HepG2 (cell line): Measurements from ENCODE around the gene TGM6. TPM values are rescaled to one million over a fixed set of nuclear protein-coding genes. Genes with fewer than 3 reads are reported as not detected.

Experiments
- polyA plus RNA-seq, 8 experiments: library from polyadenylated mRNA; depleted of rRNA in 3 of 8; stranded (reverse) in 7 of 8; unstranded in 1 of 8; fragments of >200 nt; fragmentation: Illumina TruSeq in 4 of 8; extraction: Trizol in 4 of 8; gene quantifications; 2 replicates each; pipeline versions ENCODE4 v1.2.1 to v1.2.3, GENCODE V29; 2011 to 2016; ENCODE audit warnings: low read depth in 4 of 8, missing spikeins in 1 of 8, mixed read lengths in 1 of 8; ENCODE audit not compliant: insufficient read depth in 1 of 8
- total RNA-seq, 5 experiments: library from RNA; depleted of rRNA; stranded (reverse); fragments of >200 nt; fragmentation: Illumina TruSeq; extraction: Trizol; gene quantifications; 2 replicates each; pipeline ENCODE4 v1.2.3, GENCODE V29; 2016; ENCODE audit warnings: low read depth in 1 of 5
- TF ChIP-seq, protein P1 (sequence below): sonication (generic); formaldehyde crosslinking; IDR thresholded peaks from one replicate; pipeline ENCODE4 v1.5.1; 2020; ENCODE audit warnings: mild to moderate bottlenecking, missing genetic modification reagents; ENCODE audit errors: not compliant biosample characterization
- TF ChIP-seq, protein P2 (sequence below): sonication (generic); formaldehyde crosslinking; IDR thresholded peaks from 2 replicates; pipeline ENCODE4 v1.8.1; 2023; ENCODE audit warnings: mild to moderate bottlenecking, inconsistent platforms, moderate library complexity, missing genetic modification reagents, borderline replicate concordance

TGM6 gene
- total and polyA plus RNA-seq, 2 of the 13 experiments (the other 11 are each of a cell fraction or from before 2014, with no cell fraction given), result not detected

DNA sequence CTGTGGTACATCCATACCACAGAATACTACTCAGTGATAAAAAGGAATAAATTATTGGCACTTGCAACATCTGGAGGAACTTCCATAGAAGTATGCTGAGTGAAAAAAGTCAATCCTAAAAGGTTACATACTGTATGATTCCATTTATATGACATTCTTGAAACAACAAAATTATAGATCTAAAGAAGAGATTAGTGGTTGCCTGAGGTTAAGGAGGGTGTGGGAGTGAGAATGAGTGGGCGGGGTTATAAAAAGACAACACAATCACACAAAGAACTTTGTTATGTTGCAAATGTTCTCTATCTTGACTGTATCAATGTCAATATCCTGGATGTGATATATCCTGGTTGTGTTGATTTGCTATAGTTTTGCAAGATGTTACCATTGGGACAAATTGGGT, 68.7 kb downstream of the TGM6 start (continued):
- TF ChIP-seq, protein P1, sequence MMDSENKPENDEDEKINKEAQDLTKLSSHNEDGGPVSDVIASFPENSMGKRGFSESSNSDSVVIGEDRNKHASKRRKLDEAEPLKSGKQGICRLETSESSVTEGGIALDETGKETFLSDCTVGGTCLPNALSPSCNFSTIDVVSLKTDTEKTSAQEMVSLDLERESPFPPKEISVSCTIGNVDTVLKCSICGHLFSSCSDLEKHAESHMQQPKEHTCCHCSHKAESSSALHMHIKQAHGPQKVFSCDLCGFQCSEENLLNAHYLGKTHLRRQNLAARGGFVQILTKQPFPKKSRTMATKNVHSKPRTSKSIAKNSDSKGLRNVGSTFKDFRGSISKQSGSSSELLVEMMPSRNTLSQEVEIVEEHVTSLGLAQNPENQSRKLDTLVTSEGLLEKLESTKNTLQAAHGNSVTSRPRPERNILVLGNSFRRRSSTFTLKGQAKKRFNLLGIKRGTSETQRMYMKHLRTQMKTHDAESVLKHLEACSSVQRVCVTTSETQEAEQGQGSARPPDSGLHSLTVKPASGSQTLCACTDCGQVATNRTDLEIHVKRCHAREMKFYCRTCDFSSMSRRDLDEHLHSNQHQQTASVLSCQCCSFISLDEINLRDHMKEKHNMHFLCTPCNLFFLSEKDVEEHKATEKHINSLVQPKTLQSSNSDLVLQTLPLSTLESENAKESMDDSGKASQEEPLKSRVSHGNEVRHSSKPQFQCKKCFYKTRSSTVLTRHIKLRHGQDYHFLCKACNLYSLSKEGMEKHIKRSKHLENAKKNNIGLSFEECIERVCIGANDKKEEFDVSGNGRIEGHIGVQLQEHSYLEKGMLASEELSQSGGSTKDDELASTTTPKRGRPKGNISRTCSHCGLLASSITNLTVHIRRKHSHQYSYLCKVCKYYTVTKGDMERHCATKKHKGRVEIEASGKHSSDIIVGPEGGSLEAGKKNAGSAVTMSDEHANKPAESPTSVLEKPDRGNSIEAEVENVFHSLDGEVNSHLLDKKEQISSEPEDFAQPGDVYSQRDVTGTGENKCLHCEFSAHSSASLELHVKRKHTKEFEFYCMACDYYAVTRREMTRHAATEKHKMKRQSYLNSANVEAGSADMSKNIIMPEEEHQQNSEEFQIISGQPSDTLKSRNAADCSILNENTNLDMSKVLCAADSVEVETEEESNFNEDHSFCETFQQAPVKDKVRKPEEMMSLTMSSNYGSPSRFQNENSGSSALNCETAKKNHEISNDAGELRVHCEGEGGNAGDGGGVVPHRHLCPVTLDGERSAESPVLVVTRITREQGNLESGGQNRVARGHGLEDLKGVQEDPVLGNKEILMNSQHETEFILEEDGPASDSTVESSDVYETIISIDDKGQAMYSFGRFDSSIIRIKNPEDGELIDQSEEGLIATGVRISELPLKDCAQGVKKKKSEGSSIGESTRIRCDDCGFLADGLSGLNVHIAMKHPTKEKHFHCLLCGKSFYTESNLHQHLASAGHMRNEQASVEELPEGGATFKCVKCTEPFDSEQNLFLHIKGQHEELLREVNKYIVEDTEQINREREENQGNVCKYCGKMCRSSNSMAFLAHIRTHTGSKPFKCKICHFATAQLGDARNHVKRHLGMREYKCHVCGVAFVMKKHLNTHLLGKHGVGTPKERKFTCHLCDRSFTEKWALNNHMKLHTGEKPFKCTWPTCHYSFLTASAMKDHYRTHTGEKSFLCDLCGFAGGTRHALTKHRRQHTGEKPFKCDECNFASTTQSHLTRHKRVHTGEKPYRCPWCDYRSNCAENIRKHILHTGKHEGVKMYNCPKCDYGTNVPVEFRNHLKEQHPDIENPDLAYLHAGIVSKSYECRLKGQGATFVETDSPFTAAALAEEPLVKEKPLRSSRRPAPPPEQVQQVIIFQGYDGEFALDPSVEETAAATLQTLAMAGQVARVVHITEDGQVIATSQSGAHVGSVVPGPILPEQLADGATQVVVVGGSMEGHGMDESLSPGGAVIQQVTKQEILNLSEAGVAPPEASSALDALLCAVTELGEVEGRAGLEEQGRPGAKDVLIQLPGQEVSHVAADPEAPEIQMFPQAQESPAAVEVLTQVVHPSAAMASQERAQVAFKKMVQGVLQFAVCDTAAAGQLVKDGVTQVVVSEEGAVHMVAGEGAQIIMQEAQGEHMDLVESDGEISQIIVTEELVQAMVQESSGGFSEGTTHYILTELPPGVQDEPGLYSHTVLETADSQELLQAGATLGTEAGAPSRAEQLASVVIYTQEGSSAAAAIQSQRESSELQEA (CRISPR knock-in tag), result no peak
- TF ChIP-seq, protein P2, sequence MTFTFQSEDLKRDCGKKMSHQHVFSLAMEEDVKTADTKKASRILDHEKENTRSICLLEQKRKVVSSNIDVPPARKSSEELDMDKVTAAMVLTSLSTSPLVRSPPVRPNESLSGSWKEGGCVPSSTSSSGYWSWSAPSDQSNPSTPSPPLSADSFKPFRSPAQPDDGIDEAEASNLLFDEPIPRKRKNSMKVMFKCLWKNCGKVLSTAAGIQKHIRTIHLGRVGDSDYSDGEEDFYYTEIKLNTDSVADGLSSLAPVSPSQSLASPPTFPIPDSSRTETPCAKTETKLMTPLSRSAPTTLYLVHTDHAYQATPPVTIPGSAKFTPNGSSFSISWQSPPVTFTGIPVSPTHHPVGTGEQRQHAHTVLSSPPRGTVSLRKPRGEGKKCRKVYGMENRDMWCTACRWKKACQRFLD (CRISPR knock-in tag), result no peak
